Retinal pigment epithelial cell (primary cell): ENCODE results near the gene RNF126.

Source experiments
- DNase-seq: peaks from one replicate; pipeline ENCODE4 v3.0.0-alpha.2; 2010; ENCODE audit warnings: low read depth
- H3K4me3 ChIP-seq: 2 replicates; pipeline ENCODE4 v1.5.1; 2011; ENCODE audit warnings: mild to moderate bottlenecking, low read length, control low read depth, moderate library complexity
- CTCF ChIP-seq: conservative IDR thresholded peaks from 2 replicates; pipeline ENCODE4 v1.5.1; 2011; ENCODE audit warnings: low read depth, low read length, control low read depth, inconsistent platforms

The RNF126 gene

GRCh38 chr19:658059-658839 is 4.8 kb downstream of the RNF126 start:
- no peak for DNase-seq
- no peak for TF ChIP-seq CTCF
- no peak overlapping the region for H3K4me3 ChIP-seq

- DNase-seq = no peak
- H3K4me3 ChIP-seq = no peak overlapping the region
These were observed 5.4 kb downstream of the RNF126 start for GRCh38 chr19:657611-658010.

GRCh38 chr19:656751-657559 is 6.1 kb downstream of the RNF126 start:
- no peak for TF ChIP-seq CTCF
- no peak overlapping the region for H3K4me3 ChIP-seq
- no peak for DNase-seq

More at GRCh38 chr19:657611-658010, 5.4 kb downstream of the RNF126 start:
- no peak for TF ChIP-seq CTCF

- no peak for TF ChIP-seq CTCF
- no peak overlapping the region for H3K4me3 ChIP-seq
- DNase-seq = no peak
These were observed 7.3 kb downstream of the RNF126 start for GRCh38 chr19:655691-656090.

- H3K4me3 ChIP-seq = no peak overlapping the region
- no peak for TF ChIP-seq CTCF
- no peak for DNase-seq
These were observed 9.6 kb downstream of the RNF126 start for GRCh38 chr19:653425-653824.

GRCh38 chr19:652467-653389 is 10.3 kb downstream of the RNF126 start:
- no peak for TF ChIP-seq CTCF
- no peak overlapping the region for H3K4me3 ChIP-seq
- DNase-seq = no peak
